Skeletal muscle cell (primary cell): Measurements from ENCODE around the gene ANO10.

Experiments used
- DNase-seq: peaks from one replicate; pipeline ENCODE4 v3.0.0-alpha.2; 2010; ENCODE audit warnings: low read depth
- H3K4me3 ChIP-seq: 2 replicates; pipeline ENCODE4 v1.5.1; 2011; ENCODE audit warnings: low read depth, mild to moderate bottlenecking, control low read depth, low read length, moderate library complexity

ANO10 gene

GRCh38 chr3:43400167-43400566, 221.6 kb downstream of the ANO10 start:
- DNase-seq = no peak
- H3K4me3 ChIP-seq = no peak overlapping the region

- no peak overlapping the region for H3K4me3 ChIP-seq
- DNase-seq = no peak
Measured at GRCh38 chr3:43399034-43399433, 222.8 kb downstream of the ANO10 start.

- DNase-seq = peak; percentile 52
- H3K4me3 ChIP-seq = no peak overlapping the region
Measured at GRCh38 chr3:43394041-43394554, 227.7 kb downstream of the ANO10 start.

GRCh38 chr3:43391621-43392020, 230.2 kb downstream of the ANO10 start:
- H3K4me3 ChIP-seq = no peak overlapping the region
- no peak for DNase-seq

- no peak for DNase-seq
- no peak overlapping the region for H3K4me3 ChIP-seq
Measured at GRCh38 chr3:43390255-43390588, 231.6 kb downstream of the ANO10 start.

GRCh38 chr3:43389388-43390254, 232.2 kb downstream of the ANO10 start:
- peak; percentile 69 for DNase-seq
- H3K4me3 ChIP-seq = no peak overlapping the region

GRCh38 chr3:43388915-43389314, 232.9 kb downstream of the ANO10 start:
- H3K4me3 ChIP-seq = no peak overlapping the region

GRCh38 chr3:43388175-43388574, 233.6 kb downstream of the ANO10 start:
- DNase-seq = no peak

More at GRCh38 chr3:43388915-43389314, 232.9 kb downstream of the ANO10 start:
- DNase-seq = no peak

GRCh38 chr3:43379343-43379742, 242.5 kb downstream of the ANO10 start:
- no peak overlapping the region for H3K4me3 ChIP-seq
- DNase-seq = peak; percentile 73

More at GRCh38 chr3:43388175-43388574, 233.6 kb downstream of the ANO10 start:
- no peak overlapping the region for H3K4me3 ChIP-seq

GRCh38 chr3:43378066-43378935, 243.5 kb downstream of the ANO10 start:
- peak; percentile 26 for DNase-seq
- H3K4me3 ChIP-seq = no peak overlapping the region

GRCh38 chr3:43373560-43373928, 248.3 kb downstream of the ANO10 start:
- DNase-seq = no peak
- no peak overlapping the region for H3K4me3 ChIP-seq

GRCh38 chr3:43372809-43373559, 248.8 kb downstream of the ANO10 start:
- H3K4me3 ChIP-seq = no peak overlapping the region
- no peak for DNase-seq

- H3K4me3 ChIP-seq = no peak overlapping the region
- DNase-seq = no peak
Measured at GRCh38 chr3:43372007-43372740, 249.6 kb downstream of the ANO10 start.

GRCh38 chr3:43371494-43371893, 250.3 kb downstream of the ANO10 start:
- H3K4me3 ChIP-seq = no peak overlapping the region
- no peak for DNase-seq

GRCh38 chr3:43370293-43370980, 251.4 kb downstream of the ANO10 start:
- no peak for DNase-seq
- no peak overlapping the region for H3K4me3 ChIP-seq

- no peak for DNase-seq
- no peak overlapping the region for H3K4me3 ChIP-seq
Measured at GRCh38 chr3:43369404-43370292, 252.2 kb downstream of the ANO10 start.

- H3K4me3 ChIP-seq = no peak overlapping the region
- no peak for DNase-seq
Measured at GRCh38 chr3:43366885-43367284, 254.9 kb downstream of the ANO10 start.
